Posterior vena cava (tissue), 2 donors: ENCODE data around the gene THADA. TPM values are rescaled to one million over a fixed set of nuclear protein-coding genes. Genes with fewer than 3 reads are reported as not detected.
"Not testable (repeated sequence)": the region's sequence is repeated elsewhere in the genome, so short reads cannot be mapped to it uniquely, and the experiment has no call there.

Source experiments
- DNase-seq: peaks from one replicate; pipeline ENCODE4 v3.0.0-alpha.2; 2020; ENCODE audit warnings: low spot score
- intact Hi-C, 2 donors: fragments of 100-400 bp; cut with DNase I; formaldehyde crosslinking; loops; one replicate each; pipeline versions ENCODE4 v1.14.1 to v1.14.2; 2022 to 2023
- long read RNA-seq, 2 donors: library from polyadenylated mRNA; unstranded; transcript quantifications; one replicate each; pipeline ENCODE4 v2.0.0, GENCODE V29; 2020 to 2021
- total RNA-seq, 2 donors: library from RNA; stranded (reverse); fragmentation: NEBNext Ultra II Directional; extraction: Animal tissue kit (Norgen Biotek cat#: 25700); gene quantifications; one replicate each; pipeline ENCODE4 v1.2.1, GENCODE V29; 2021
- donor health status: DM: yes; HTN: yes; CAD: no.
- donor health status: DM: yes; HTN: yes; CAD: no.

Gene THADA, protein sequence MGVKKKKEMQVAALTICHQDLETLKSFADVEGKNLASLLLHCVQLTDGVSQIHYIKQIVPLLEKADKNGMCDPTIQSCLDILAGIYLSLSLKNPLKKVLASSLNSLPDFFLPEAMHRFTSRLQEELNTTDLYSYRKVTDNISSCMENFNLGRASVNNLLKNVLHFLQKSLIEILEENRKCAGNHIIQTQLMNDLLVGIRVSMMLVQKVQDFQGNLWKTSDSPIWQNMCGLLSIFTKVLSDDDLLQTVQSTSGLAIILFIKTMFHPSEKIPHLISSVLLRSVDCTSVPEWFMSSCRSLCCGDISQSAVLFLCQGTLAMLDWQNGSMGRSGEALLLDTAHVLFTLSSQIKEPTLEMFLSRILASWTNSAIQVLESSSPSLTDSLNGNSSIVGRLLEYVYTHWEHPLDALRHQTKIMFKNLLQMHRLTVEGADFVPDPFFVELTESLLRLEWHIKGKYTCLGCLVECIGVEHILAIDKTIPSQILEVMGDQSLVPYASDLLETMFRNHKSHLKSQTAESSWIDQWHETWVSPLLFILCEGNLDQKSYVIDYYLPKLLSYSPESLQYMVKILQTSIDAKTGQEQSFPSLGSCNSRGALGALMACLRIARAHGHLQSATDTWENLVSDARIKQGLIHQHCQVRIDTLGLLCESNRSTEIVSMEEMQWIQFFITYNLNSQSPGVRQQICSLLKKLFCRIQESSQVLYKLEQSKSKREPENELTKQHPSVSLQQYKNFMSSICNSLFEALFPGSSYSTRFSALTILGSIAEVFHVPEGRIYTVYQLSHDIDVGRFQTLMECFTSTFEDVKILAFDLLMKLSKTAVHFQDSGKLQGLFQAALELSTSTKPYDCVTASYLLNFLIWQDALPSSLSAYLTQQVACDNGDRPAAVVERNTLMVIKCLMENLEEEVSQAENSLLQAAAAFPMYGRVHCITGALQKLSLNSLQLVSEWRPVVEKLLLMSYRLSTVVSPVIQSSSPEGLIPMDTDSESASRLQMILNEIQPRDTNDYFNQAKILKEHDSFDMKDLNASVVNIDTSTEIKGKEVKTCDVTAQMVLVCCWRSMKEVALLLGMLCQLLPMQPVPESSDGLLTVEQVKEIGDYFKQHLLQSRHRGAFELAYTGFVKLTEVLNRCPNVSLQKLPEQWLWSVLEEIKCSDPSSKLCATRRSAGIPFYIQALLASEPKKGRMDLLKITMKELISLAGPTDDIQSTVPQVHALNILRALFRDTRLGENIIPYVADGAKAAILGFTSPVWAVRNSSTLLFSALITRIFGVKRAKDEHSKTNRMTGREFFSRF (N-terminal part only)
- total RNA-seq: 10 to 100 TPM; 29.9 to 30.7 TPM
- long read RNA-seq, donor 1, partial matches to known transcripts: 3 of 6 reads
- long read RNA-seq, donor 1, other reads (novel, unspliced or antisense): 3 of 6 reads
- long read RNA-seq, donor 2, partial matches to known transcripts: 3 of 4 reads
- long read RNA-seq, donor 2, other reads (novel, unspliced or antisense): 1 of 4 reads

DNA sequence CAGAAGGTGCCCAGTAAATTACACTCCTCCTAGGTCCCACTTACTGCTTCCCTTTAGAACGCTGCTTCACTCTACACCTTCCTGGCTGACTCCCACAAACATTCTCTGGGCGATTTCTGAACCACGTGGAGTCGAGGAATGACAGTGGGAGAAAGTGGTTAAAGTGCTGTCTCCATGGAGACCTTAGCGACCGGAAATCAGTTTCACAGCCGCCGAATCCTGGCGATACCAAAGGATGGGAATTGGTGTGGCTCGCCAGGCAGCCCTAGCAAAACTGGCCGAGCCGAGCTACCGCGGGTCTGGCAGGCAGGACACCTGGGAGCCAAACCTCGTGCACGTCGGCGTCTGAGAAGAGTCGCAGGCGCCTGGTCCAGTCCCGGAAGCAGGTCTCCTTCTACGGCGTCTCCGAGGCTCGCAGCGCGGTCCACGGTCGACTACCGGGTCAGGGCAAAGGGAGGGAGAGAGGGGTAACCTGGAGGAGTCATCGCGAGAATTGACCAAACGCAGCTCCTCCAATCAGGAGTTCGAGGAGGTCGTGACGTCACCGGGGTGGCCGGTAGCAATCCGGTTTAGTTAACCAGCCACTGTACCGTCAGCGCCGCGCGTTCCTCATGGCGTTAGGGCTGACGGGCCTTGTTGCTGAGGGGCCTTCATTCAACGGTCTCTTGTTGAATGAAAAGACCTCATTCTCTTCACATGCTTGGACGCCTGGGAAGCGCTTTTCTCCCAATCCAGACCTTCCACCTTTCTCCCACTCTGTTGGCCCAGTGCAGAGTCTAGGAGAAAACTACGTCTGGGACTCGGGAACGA is at the start of gene THADA:
Gene THADA (minus strand): TSS at position 436 of the 810 bp plus-strand sequence. CDS start 3,646 bp downstream, outside the sequence.
- intact Hi-C loops: no loop called here
- peak; percentile 100 for DNase-seq

DNA sequence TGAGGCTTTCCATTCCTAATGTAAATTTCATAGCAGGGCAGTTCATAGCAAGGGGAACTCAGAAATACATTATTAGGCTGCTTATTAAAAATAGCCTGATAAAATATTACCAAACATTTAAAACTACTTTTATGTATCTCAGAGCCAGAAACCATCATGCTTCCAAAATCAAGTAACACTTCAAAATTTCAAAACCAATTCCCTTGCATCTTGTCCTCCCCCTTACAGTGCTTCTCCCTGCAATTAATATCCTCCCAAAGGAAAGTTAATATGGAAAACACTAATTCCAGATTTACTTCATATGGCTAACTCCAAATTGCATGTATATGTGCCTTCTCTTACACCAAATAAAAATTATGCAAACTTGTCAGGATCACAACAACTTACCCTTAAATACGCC is 47.8 kb upstream of the THADA start:
- intact Hi-C loops: no loop called here
- no peak for DNase-seq

DNA sequence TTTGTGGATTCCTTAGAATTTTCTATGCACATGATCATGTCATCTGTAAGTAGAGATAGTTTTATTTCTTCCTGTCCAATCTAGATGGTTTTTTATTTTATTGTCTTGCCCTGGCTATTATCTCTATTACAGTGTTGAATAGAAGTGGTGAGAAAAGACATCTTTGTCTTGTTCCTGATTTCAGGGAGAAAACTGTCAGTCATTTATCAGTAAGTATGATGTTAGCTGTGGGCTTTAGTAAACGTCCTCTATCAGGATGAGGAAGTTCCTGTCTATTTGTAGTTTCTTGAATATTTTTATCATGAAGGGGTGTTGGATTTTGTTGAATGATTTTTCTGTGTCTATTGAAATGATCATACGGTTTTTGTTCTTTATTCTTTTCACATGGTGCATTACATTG is 46.5 kb upstream of the THADA start:
- intact Hi-C loops: no loop called here
- DNase-seq: no peak

DNA sequence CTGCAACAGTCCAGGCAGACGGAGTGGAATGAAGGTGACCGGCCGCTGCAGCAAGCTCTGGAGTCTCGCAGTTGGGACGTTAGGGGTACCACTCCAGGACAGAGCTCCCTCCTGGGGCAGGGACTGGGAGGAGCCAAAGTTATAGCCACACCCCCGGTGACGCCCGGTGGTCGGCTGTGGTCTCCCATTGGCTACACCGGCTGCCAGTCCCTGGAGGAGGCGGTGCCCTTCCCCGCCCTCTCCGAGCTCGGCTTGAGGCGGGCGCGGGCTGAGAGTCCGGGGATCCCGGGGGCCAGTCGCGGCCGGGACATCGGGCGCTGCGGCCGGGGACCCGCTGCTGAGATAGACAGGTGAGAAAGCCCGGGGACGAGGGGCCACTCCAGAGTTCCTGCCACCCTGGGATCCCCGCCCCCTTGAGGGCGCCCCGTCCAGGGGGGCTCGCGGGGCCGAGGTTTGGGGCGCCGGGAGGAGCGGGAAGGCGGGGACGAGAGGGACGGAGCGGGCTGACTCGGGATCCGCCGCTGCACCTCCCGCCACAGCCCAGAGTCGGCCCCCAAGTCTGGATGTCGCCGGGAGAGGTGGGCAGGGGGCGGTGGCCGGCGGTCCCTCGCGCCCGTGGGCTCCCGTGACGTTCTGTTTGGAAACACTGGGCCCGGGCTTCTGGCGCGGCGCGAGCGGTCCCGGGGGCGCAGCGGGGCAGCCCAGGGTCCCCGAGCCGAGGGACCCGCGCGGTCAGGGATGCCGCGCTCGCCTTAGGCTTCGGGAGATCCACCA is 41.4 kb upstream of the THADA start, which contains the start of gene PLEKHH2:
Gene PLEKHH2 (plus strand): TSS at position 231 of the 774 bp plus-strand sequence. CDS start 7,414 bp downstream, outside the sequence.
- intact Hi-C loops: no loop called here
- peak; percentile 97 for DNase-seq

DNA sequence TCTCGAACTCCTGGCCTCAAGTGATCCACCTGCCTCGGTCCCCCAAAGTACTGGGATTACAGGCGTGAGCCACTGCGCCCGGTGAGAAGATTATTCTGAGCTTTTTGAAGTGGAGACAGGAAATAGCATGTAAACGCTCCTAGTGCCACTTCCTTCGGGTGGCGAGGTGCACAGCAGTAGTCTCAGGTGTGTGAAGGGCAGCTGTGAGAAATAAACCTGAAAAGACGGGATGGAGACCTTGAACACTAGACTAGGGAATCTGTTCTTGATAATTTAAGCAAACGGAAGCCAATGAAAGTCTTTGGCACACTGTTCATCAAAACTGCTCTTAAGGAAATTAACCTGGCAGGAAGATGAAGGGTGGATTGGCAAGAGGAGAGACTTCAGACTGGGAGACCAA is 40.8 kb upstream of the THADA start:
- intact Hi-C loops: no loop called here
- no peak for DNase-seq

DNA sequence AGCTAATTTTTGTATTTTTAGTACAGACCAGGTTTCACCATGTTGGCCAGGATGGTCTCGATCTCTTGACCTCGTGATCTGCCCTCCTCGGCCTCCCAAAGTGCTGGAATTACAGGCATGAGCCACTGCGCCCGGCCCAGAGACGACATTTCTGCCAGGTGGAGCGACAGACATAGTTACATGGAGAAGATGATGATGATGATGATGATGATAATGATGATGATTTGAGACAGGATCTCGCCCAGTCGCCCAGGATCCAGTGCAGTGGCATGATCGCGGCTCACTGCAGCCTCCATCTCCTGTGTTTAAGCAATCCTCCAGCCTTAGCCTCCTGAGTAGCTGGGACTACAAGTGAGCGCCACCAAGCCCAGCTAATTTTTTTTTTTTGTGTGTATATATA is 40.3 kb upstream of the THADA start:
- intact Hi-C loops, DNase-seq: not testable (repeated sequence)

DNA sequence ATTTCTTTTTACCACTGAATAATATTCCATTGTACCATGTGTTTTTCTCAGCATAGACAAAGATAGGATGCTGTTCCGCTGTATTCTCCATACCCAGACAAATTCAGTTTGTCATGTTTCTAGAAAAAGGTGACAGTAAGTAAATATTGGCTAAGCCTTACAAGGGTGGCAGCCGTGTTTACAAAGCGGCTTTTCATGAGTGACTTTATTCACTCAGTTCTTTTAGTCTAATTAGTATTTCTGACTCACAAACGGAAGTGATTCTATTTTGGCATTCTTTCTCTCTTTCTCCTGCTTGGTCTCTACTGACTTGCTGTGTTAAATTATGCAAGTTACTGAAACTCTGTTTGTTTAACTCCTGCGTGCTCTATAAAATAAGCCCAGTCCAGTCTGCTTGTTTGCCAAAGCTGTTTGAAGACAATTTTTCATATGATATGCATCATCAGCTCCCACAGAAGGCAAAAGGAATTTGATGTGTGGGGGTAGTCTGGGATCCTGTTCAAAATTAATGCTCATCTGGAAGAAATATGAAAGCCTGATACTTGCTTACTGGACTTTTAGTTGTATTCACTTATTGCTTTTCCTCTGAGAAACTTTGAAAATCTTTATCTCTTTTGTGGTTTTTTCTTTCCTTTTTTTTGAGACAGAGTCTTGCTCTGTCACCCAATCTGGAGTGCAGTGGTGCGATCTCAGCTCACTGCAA is 38.9 kb upstream of the THADA start:
- intact Hi-C loops: no loop called here
- no peak for DNase-seq

DNA sequence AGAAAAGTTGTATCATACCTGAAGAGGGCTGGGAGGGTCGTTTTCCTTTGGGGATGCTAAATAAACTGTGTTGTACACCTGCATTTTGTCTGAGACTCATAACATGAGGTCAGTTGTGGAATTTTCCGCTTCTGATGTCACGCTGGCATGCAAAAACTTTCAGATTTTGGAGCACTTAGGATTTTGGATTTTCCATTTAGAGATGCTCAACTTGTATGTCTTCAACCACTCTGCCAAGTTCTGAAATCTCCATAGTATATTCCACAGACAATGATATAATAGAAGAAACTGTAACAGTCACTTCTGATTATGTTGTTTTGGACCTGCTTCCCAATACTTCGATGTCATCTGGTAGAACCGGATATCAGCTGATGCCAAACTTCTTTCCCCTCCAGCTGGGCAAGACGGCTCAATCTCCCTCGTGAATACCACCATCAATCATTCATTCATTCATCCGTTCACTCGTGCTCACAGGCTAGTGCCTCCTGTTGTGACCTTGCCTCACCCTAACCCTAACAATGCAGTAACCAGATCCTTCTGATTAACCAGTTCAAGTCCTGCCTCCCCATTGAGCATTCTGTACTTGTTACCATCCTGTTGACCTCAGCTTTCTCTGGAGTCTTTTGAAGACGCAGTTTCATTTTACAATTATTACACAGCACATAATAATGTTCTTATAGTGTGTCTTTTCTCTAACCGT is 35.9 kb upstream of the THADA start:
- no peak for DNase-seq
- intact Hi-C loops: no loop called here

DNA sequence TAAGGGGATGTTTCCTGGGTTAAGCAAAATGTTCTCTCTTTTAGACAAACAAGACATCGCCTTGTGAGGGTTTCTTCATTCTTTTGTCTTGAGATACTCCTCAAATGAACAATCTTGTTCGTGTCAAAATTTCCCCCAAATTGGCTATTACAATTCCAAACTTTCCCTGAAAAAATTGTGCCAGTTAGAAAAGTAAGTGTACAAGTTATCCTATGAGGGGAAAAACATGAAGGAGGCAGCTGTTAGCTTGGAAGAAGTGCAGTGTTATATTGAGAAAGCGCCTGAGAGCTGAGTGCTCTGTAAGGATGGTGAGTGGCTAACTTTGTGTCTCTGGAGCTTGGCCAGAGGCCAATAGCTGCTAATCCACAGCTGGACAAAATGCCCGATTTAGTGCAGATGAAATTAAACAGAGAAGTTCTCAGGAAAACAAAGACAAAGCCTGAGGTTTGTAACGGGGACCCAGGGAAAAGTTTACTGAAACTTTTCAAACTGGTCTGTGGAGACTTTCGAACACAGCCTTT is 27.2 kb upstream of the THADA start:
- DNase-seq: no peak
- intact Hi-C loops: no loop called here

DNA sequence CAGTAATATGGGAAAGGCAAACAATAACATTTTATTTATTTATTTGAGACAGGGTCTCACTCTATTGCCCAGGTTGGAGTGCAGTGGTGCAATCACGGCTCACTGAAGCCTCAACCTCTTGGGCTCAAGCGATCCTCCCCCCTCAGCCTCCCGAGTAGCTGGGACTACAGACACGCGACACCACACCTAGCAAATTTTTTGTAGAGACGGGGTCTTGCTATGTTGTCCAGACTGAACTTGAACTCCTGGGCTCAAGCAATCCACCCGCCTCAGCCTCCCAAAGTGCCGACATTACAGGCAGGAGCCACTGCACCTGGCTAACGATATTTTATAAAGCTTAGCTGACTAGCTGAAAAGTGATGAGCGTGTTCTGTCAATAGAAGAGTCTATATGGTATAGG is 23.7 kb upstream of the THADA start:
- DNase-seq: no peak
- intact Hi-C loops: loop anchor here in 1 of 2 donors (10.0 kb wide), 1 partner anchor 55 kb away; the partner anchor contains the start of gene C1GALT1C1L

DNA sequence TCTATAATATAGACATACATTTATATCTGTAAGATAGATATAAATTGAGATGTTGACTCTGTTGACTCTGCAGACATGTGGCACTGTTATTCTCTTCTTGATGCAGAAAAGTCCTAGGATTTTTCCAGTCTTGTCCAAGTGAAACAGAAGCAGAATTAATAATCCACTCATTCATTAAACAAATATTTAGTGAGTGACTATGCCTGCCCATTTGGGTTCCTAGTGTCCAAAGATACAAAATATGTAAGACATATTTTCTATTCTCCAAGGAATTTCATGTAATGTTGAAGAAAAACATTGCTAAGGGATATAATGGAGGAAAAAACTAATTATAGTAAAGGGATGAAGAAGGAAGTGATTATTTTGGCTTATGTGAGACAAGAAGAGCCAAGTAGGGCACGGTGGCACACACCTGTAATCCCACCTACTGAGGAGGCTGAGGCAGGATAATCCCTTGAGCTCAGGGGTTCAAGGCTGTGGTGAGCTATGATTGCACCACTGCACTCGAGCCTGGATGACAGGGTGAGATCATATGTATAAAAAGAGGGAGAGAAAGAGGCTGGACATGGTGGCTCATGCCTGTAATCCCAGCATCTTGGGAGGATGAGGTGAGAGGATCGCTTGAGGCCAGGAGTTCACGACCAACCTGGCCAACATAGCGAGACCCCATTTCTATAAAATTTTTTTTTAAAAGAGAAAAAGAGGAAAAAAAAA is 21.3 kb upstream of the THADA start:
- no peak for DNase-seq
- intact Hi-C loops: loop anchor here in 1 of 2 donors (10.0 kb wide), 1 partner anchor 58 kb away; the partner anchor contains the start of gene C1GALT1C1L

DNA sequence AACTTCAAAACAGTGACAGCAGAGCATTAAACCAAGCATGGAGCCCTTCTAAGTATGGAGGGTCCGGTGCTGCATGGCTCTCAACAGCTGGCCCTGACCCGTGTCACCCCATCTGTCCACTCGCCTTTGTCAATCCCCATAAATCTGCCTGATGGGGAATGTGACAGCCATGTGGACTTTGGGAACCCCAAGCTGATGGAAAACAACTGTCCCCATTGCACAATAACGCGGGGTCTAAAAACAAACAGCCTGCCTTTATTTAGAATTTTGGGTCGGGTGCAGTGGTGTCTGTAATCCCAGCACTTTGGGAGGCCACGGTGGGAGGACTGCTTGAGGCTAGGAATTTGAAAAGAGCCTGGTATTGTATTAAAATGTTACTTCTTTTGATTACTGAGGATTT is 17.1 kb upstream of the THADA start:
- DNase-seq: no peak
- intact Hi-C loops: loop anchor here in 1 of 2 donors (10.0 kb wide), 1 partner anchor 62 kb away; the partner anchor contains the start of gene C1GALT1C1L

DNA sequence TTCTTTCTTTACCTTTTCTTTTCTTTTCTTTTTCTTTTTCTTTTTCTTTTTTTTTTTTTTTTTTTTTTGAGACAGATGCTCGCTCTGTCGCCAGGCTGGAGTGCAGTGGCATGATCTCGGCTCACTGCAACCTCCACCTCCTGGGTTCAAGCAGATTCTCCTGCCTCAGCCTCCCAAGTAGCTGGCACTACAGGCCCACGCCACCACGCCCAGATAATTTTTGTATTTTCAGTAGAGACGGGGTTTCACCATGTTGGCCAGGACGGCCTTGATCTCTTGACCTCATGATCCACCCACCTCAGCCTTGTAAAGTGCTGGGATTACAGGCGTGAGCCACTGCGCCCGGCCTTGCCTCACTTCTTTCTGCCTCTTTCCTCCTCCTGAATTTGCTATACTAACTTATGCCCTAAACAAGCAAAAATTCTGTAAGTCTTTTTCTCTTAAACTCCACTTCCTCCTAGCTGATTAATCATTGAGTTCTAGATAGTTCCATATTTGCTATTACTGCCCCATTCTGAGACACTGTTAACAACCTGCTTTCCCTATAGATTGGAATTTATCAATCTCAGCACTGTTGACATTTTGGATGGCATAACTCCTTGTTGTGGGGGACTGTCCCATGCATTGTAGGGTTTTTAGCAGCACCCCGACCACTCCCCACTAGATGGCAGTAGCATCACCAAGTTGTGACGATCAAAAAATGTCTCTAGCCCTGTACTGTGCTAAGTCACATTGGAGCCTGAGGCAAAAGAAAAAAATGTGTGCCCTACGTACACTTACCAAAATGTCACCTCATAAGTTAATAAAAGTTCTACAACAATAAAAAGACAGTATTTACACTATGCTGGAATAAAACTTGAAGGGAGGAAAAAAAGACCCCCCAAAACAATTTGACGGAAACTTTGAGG is 16.4 kb upstream of the THADA start:
- DNase-seq: no peak
- intact Hi-C loops: loop anchor here in 1 of 2 donors (10.0 kb wide), 1 partner anchor 63 kb away; the partner anchor contains the start of gene C1GALT1C1L

DNA sequence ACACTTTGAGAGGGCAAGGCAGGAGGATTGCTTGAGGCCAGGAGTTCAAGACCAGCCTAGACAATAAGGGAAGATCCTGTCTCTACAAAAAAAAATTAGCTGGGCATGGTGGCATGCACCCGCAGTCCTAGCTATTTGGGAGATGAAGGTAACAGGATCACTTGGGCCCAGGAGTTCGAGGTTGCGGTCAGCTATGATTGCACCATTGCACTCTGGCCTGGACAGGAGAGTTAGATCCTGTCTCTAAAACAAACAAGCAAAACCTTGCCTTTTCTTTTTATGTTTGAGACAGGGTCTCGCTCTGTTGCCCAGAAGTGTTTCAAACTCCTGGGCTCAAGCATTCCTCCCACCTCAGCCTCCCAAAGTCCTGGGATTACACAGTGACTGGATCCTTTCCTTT is 14.5 kb upstream of the THADA start:
- DNase-seq: no peak
- intact Hi-C loops: loop anchor here in 1 of 2 donors (10.0 kb wide), 1 partner anchor 64 kb away; the partner anchor contains the start of gene C1GALT1C1L
